ENCODE results near the gene CCT8. TPM values are rescaled to one million over a fixed set of nuclear protein-coding genes. Genes with fewer than 3 reads are reported as not detected.

Gene CCT8
- total RNA-seq (2014; rRNA removed), result 228 and 244 TPM in 2 replicates
- percentile 96 among the genes with signal in this experiment for Bru-seq, nascent RNA
- BruChase-seq, experiment 1, labeled RNA remaining after a 6-hour chase, result percentile 99 among the genes with signal in this experiment
- BruChase-seq, experiment 2, labeled RNA remaining after a 2-hour chase, result percentile 98 among the genes with signal in this experiment
- long read RNA-seq, transcript CCT8-201 (15 exons, 2,005 nt), result major isoform, 324 of 413 reads
- long read RNA-seq, partial matches to known transcripts, result 54 of 413 reads
- long read RNA-seq, other reads (novel, unspliced or antisense), result 35 of 413 reads

- POLR2A ChIA-PET (ENCODE audit: unreplicated experiment), result interaction anchor here (0.6 to 2.4 kb wide), 3 partner anchors 49 to 265 kb away, joined by 3 to 6 read pairs (median 4); partner anchors contain the start of gene USP16
- TF ChIP-seq EZH2 (IDR thresholded peaks at IDR 0.05; ENCODE audit: low read length, unreplicated experiment), result no peak
- no peak for TF ChIP-seq CTCF (conservative IDR thresholded peaks at IDR 0.05; ENCODE audit: low read depth, low read length)
- no peak for TF ChIP-seq EZH2phosphoT487 (IDR thresholded peaks at IDR 0.05; ENCODE audit: borderline replicate concordance, low read length)
- intact Hi-C loops (cut with micrococcal nuclease), result loop anchor here (2.0 kb wide), 1 partner anchor 49 kb away; the partner anchor contains the start of gene USP16
These were observed at the start of gene CCT8 for GRCh38 chr21:29073222-29074006. Gene CCT8, minus strand, starts transcription at chr21:29073648. Its CDS starts 58 bp downstream, at chr21:29073590.

GRCh38 chr21:29121759-29122158 is 48.3 kb upstream of the CCT8 start:
- Histone ChIP-seq H3K36me3 (ENCODE audit: low read depth, low read length) (no peaks in the 10 kb centered on the region), H4K20me1 (ENCODE audit: low read length) (no peaks in the 10 kb centered on the region), H3K79me2 (ENCODE audit: low read length) (no peaks in the 10 kb centered on the region), H3K4me3 (ENCODE audit: low read length) (no peak overlapping the region), H3K9me3 (ENCODE audit: low read length) (no peaks in the 10 kb centered on the region), H3K4me1 (ENCODE audit: insufficient read depth, low read length) (no peaks in the 10 kb centered on the region), H3K9ac (ENCODE audit: low read length) (no peak overlapping the region), H3K27me3 (ENCODE audit: low read length) (no peaks in the 10 kb centered on the region), H3K4me2 (ENCODE audit: low read length) (no peak overlapping the region), H3K9me2 (replicated peaks; ENCODE audit: low read length) (no peaks in the 10 kb centered on the region), H3F3A (ENCODE audit: low read length, unreplicated experiment) (no peaks in the 10 kb centered on the region), H3K27ac (ENCODE audit: low read length) (no peak overlapping the region), H2AFZ (ENCODE audit: low read length) (no peak overlapping the region)
- TF ChIP-seq EZH2 (IDR thresholded peaks at IDR 0.05; ENCODE audit: low read length, unreplicated experiment), result no peak
- TF ChIP-seq EZH2phosphoT487 (IDR thresholded peaks at IDR 0.05; ENCODE audit: borderline replicate concordance, low read length), result no peak
- TF ChIP-seq CTCF (conservative IDR thresholded peaks at IDR 0.05; ENCODE audit: low read depth, low read length), result no peak
- BruUV-seq (replicated peaks), result no TSS peak
- ATAC-seq (no peak), DNase-seq (no peak)
- CTCF ChIA-PET, result no interaction called here
- intact Hi-C loops (cut with micrococcal nuclease), result no loop called here
- POLR2A ChIA-PET (ENCODE audit: unreplicated experiment), result interaction anchor here (0.6 kb wide), 1 partner anchor 17 kb away, joined by 3 read pairs; no protein-coding TSS in a partner anchor

More at GRCh38 chr21:29073222-29074006, at the start of gene CCT8:
- ATAC-seq, result peak; percentile 85
- H3K27me3 ChIP-seq (ENCODE audit: low read length), result no peaks in the 10 kb centered on the region
- H3F3A ChIP-seq (ENCODE audit: low read length, unreplicated experiment), result peaks cover 7% of the 10 kb centered on the region
- H3K9me2 ChIP-seq (replicated peaks; ENCODE audit: low read length), result no peaks in the 10 kb centered on the region
- peak within 1 kb of the TSS; percentile 93 for H3K4me2 ChIP-seq (ENCODE audit: low read length)
- no peaks in the 10 kb centered on the region for H3K9me3 ChIP-seq (ENCODE audit: low read length)
- peak within 1 kb of the TSS; percentile 60 for H3K27ac ChIP-seq (ENCODE audit: low read length)
- H3K9ac ChIP-seq (ENCODE audit: low read length), result peak within 1 kb of the TSS; percentile 97
- peaks cover 33% of the 10 kb centered on the region for H4K20me1 ChIP-seq (ENCODE audit: low read length)
- H3K36me3 ChIP-seq (ENCODE audit: low read depth, low read length), result peaks cover 24% of the 10 kb centered on the region
- peaks cover 44% of the 10 kb centered on the region for H3K4me1 ChIP-seq (ENCODE audit: insufficient read depth, low read length)
- peak within 1 kb of the TSS; percentile 81 for H2AFZ ChIP-seq (ENCODE audit: low read length)
- H3K79me2 ChIP-seq (ENCODE audit: low read length), result peaks cover 56% of the 10 kb centered on the region
- BruUV-seq (replicated peaks), result TSS peak; percentile 70
- DNase-seq, result peak; percentile 100
- H3K4me3 ChIP-seq (ENCODE audit: low read length), result peak within 1 kb of the TSS; percentile 86
- CTCF ChIA-PET, result interaction anchor here (0.7 kb wide), 1 partner anchor 1277 kb away, joined by 4 read pairs; no protein-coding TSS in a partner anchor
